ENCODE results near the gene PARD3. TPM values are rescaled to one million over a fixed set of nuclear protein-coding genes. Genes with fewer than 3 reads are reported as not detected.

Gene PARD3
- total RNA-seq, 1 donor from 2014 or later: 34.1 TPM

DNA sequence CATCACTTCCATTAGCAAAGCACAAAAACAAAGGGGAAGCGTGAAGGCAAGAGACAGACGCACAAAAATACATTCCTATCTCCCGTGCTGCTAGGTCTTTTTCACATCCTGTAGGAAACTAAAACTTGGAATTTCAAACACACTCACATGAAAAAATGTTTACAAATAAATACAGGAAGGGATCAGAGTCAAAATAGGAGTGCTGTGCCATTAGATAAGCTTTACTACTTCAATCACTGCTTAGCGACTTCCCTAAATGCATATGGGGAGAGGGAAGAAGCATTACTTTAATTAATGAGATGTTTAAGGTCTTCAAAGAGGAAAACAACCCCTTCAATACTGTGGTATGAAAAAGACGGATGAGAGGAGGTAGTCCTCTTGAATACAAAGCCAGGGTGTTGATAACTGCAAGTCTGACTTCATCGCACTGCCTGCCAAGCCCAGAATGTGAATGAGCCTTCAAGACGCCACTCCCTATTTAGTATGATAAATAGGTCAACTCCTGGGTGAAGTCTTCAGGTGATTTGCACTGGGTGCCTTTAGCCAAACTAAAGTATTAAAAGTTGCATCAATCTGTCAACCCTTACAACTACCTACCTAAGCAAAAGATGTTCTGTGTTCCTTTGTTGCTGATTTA lies 13.9 kb downstream of the PARD3 start:
- Histone ChIP-seq H3K4me1 (peaks cover 17% of the 10 kb centered on the region), H3K36me3 (peaks cover 4% of the 10 kb centered on the region), H3K27me3 (ENCODE audit: low read depth) (no peaks in the 10 kb centered on the region), H3K9me3 (no peaks in the 10 kb centered on the region), H3K4me3 (no peak overlapping the region), H3K27ac (no peak overlapping the region)
- peak; percentile 59 for DNase-seq
- intact Hi-C loops (cut with DNase I): no loop called here
- peak; percentile 64 to 88 for ATAC-seq
- no peak for TF ChIP-seq CTCF (IDR thresholded peaks at IDR 0.05)

- intact Hi-C loops (cut with DNase I): no loop called here
- DNase-seq: no peak
- no peak for TF ChIP-seq CTCF (IDR thresholded peaks at IDR 0.05)
Measured at GRCh38 chr10:34800624-34801023, 14.5 kb downstream of the PARD3 start.

DNA sequence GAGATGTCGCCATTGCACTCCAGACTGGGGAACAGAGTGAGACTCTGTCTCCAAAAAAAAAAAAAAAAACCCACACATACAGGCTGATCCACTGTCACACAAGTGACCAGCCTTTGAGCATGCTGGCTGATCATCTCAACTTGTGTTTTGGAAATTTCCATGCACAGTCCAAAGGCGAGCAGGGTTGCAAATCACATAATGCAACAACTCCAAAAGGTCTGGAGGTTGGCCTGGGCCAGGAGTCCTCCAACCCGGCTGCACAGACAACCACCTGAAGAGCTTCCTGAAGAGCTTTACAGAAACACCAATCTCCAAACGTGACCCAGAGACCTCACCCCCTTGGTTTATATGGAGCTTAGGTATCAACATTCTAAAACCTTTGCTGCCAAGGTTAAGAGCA lies 16.4 kb downstream of the PARD3 start:
- intact Hi-C loops (cut with DNase I): no loop called here
- ATAC-seq (no peak), DNase-seq (no peak)
- Histone ChIP-seq H3K27ac (no peak overlapping the region), H3K9me3 (no peaks in the 10 kb centered on the region), H3K36me3 (peaks cover 4% of the 10 kb centered on the region), H3K27me3 (ENCODE audit: low read depth) (no peaks in the 10 kb centered on the region), H3K4me1 (peaks cover 17% of the 10 kb centered on the region), H3K4me3 (no peak overlapping the region)
- no peak for TF ChIP-seq CTCF (IDR thresholded peaks at IDR 0.05)

More at GRCh38 chr10:34800624-34801023, 14.5 kb downstream of the PARD3 start:
- H3K4me1 ChIP-seq: peaks cover 17% of the 10 kb centered on the region
- no peak for ATAC-seq
- H3K27ac ChIP-seq: no peak overlapping the region
- no peaks in the 10 kb centered on the region for H3K9me3 ChIP-seq
- no peaks in the 10 kb centered on the region for H3K27me3 ChIP-seq (ENCODE audit: low read depth)
- peaks cover 4% of the 10 kb centered on the region for H3K36me3 ChIP-seq
- no peak overlapping the region for H3K4me3 ChIP-seq

GRCh38 chr10:34797155-34797554 lies 17.9 kb downstream of the PARD3 start:
- no peaks in the 10 kb centered on the region for H3K9me3 ChIP-seq
- no peak overlapping the region for H3K4me3 ChIP-seq
- H3K36me3 ChIP-seq: peaks cover 4% of the 10 kb centered on the region
- ATAC-seq (no peak), DNase-seq (no peak)
- no peak overlapping the region for H3K27ac ChIP-seq
- H3K4me1 ChIP-seq: peaks cover 17% of the 10 kb centered on the region
- H3K27me3 ChIP-seq (ENCODE audit: low read depth): no peaks in the 10 kb centered on the region
- intact Hi-C loops (cut with DNase I): no loop called here
- no peak for TF ChIP-seq CTCF (IDR thresholded peaks at IDR 0.05)

GRCh38 chr10:34796133-34796532 lies 19.0 kb downstream of the PARD3 start:
- no peak overlapping the region for H3K4me3 ChIP-seq
- no peaks in the 10 kb centered on the region for H3K9me3 ChIP-seq
- no peak for ATAC-seq
- no peak overlapping the region for H3K27ac ChIP-seq
- H3K4me1 ChIP-seq: peaks cover 12% of the 10 kb centered on the region
- TF ChIP-seq CTCF (IDR thresholded peaks at IDR 0.05): no peak
- DNase-seq: no peak
- intact Hi-C loops (cut with DNase I): no loop called here
- H3K36me3 ChIP-seq: peaks cover 4% of the 10 kb centered on the region
- no peaks in the 10 kb centered on the region for H3K27me3 ChIP-seq (ENCODE audit: low read depth)

Measured in lower lobe of right lung (tissue), 2 donors.